ENCODE measurements around the gene CFAP157. TPM values are rescaled to one million over a fixed set of nuclear protein-coding genes. Genes with fewer than 3 reads are reported as not detected.

Gene CFAP157
- total RNA-seq, 1 donor from 2014 or later, result 1.3 TPM

- H3K36me3 Mint-ChIP-seq (ENCODE audit: insufficient read depth), result no peaks in the 10 kb centered on the region
- no peaks in the 10 kb centered on the region for H3K9me3 Mint-ChIP-seq (ENCODE audit: low read depth)
- no peaks in the 10 kb centered on the region for H3K27me3 Mint-ChIP-seq
- H3K27ac Mint-ChIP-seq, result no peak overlapping the region
- H3K4me3 Mint-ChIP-seq (ENCODE audit: low read depth), result no peak overlapping the region
- DNase-seq (ENCODE audit: low spot score, unreplicated experiment), result no peak
- H3K4me1 Mint-ChIP-seq (ENCODE audit: low read depth), result no peaks in the 10 kb centered on the region
- TF ChIP-seq, protein P1, sequence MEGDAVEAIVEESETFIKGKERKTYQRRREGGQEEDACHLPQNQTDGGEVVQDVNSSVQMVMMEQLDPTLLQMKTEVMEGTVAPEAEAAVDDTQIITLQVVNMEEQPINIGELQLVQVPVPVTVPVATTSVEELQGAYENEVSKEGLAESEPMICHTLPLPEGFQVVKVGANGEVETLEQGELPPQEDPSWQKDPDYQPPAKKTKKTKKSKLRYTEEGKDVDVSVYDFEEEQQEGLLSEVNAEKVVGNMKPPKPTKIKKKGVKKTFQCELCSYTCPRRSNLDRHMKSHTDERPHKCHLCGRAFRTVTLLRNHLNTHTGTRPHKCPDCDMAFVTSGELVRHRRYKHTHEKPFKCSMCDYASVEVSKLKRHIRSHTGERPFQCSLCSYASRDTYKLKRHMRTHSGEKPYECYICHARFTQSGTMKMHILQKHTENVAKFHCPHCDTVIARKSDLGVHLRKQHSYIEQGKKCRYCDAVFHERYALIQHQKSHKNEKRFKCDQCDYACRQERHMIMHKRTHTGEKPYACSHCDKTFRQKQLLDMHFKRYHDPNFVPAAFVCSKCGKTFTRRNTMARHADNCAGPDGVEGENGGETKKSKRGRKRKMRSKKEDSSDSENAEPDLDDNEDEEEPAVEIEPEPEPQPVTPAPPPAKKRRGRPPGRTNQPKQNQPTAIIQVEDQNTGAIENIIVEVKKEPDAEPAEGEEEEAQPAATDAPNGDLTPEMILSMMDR (IDR thresholded peaks at IDR 0.05; ENCODE audit: unreplicated experiment), result no peak
These were observed 22.2 kb upstream of the CFAP157 start for GRCh38 chr9:127684576-127684975.

DNA sequence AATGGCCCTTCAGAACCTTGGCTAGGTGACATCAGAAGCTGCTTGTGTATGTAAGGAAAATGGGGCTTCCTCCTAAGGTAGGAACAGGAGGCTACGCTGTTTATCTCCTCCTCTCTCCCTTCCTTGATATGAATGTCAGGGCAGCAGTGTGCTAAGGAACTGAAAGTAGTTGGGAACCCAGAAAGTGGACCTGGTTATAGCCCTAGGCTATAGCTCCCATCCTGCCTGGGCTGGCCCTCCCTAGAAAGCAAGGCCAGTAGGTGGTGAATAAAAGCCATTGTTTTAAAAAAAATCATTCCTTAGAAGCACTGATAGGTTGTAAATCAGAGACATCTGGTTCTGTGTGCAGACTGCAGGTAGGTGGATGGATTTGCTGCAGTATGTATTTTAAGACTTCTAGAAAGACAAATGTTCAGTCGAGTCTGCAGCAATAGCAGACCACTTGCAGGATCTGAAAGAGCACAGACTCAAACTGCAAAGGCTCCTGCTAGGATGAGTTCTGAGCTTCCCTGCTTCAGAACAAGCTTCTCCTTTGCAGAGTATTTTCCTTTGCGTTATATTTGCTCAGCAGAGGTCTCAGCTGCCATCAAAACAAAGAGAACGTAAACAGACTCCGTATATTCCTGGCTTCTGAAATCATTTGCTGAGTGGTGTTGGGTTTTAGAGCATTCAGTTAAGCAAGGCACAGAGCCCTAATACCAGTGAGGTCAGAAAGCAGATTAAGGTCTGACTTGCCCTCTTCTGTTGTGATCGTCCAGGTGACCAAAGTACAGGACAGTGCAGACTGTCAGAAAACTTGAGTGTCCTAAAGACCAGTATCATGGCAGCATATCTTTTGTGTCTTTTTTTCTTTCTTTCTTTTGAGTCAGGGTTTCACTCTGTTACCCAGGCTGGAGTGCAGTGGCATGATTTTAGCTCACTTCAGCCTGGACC, 20.1 kb upstream of the CFAP157 start:
- TF ChIP-seq, protein P1 (IDR thresholded peaks at IDR 0.05; ENCODE audit: unreplicated experiment), result no peak
- no peaks in the 10 kb centered on the region for H3K4me1 Mint-ChIP-seq (ENCODE audit: low read depth)
- no peaks in the 10 kb centered on the region for H3K9me3 Mint-ChIP-seq (ENCODE audit: low read depth)
- no peak for DNase-seq (ENCODE audit: low spot score, unreplicated experiment)
- peaks cover 2% of the 10 kb centered on the region for H3K36me3 Mint-ChIP-seq (ENCODE audit: insufficient read depth)
- no peak overlapping the region for H3K4me3 Mint-ChIP-seq (ENCODE audit: low read depth)
- no peak overlapping the region for H3K27ac Mint-ChIP-seq
- no peaks in the 10 kb centered on the region for H3K27me3 Mint-ChIP-seq

DNA sequence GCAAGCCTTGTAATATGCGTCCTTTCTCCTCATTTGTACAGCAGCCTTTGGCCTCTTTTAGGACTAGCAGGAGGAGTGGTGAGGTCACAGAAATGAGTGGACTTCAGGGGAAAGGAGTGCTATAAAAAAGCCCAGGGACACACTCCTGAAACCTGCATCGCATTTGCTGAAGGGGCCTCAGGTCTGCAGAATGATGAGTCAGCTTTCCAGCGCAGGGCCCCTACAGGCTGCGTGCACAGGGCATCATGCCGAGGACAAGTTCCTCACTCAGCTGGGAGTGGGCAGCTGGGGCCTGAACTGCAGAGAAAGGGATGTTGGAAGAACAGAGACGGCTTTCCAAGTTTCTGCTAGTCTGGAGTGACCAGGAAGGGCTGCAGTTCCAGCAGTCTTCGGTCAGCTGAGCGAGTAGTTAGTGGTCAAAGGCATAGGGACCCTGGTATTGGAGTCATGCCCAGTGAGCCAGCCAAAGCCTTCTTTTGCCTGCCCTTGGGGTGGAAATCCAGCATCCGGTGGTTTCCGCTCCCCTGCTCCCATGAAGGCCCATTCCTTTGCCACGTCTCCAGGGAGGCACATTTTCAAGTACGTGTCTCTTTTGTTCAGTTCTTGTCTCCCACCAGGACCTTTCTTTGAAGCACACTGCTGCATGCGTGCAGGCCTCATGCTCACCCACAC, 17.3 kb upstream of the CFAP157 start:
- no peak for DNase-seq (ENCODE audit: low spot score, unreplicated experiment)
- Mint-ChIP-seq H3K4me1 (ENCODE audit: low read depth) (no peaks in the 10 kb centered on the region), H3K9me3 (ENCODE audit: low read depth) (no peaks in the 10 kb centered on the region), H3K27ac (no peak overlapping the region), H3K4me3 (ENCODE audit: low read depth) (no peak overlapping the region), H3K27me3 (no peaks in the 10 kb centered on the region), H3K36me3 (ENCODE audit: insufficient read depth) (peaks cover 2% of the 10 kb centered on the region)
- TF ChIP-seq, protein P1 (IDR thresholded peaks at IDR 0.05; ENCODE audit: unreplicated experiment), result no peak

DNA sequence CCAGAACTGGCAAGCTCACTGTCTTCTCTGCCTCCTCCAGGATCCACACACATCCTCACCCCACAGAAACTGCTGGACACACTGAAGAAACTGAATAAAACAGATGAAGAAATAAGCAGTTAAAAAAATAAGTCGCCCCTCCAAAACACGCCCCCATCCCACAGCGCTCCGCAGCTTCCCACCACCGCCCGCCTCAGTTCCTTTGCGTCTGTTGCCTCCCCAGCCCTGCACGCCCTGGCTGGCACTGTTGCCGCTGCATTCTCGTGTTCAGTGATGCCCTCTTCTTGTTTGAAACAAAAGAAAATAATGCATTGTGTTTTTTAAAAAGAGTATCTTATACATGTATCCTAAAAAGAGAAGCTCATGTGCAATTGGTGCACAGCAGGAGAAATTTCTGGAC, 16.1 kb upstream of the CFAP157 start:
- no peaks in the 10 kb centered on the region for H3K27me3 Mint-ChIP-seq
- H3K9me3 Mint-ChIP-seq (ENCODE audit: low read depth), result no peaks in the 10 kb centered on the region
- no peak overlapping the region for H3K4me3 Mint-ChIP-seq (ENCODE audit: low read depth)
- H3K4me1 Mint-ChIP-seq (ENCODE audit: low read depth), result peaks cover 3% of the 10 kb centered on the region
- no peak overlapping the region for H3K27ac Mint-ChIP-seq
- peaks cover 2% of the 10 kb centered on the region for H3K36me3 Mint-ChIP-seq (ENCODE audit: insufficient read depth)
- TF ChIP-seq, protein P1 (IDR thresholded peaks at IDR 0.05; ENCODE audit: unreplicated experiment), result no peak
- DNase-seq (ENCODE audit: low spot score, unreplicated experiment), result no peak

GRCh38 chr9:127692071-127692470, 14.7 kb upstream of the CFAP157 start:
- no peak for DNase-seq (ENCODE audit: low spot score, unreplicated experiment)
- no peak overlapping the region for H3K4me3 Mint-ChIP-seq (ENCODE audit: low read depth)
- H3K9me3 Mint-ChIP-seq (ENCODE audit: low read depth), result no peaks in the 10 kb centered on the region
- H3K4me1 Mint-ChIP-seq (ENCODE audit: low read depth), result peaks cover 3% of the 10 kb centered on the region
- no peaks in the 10 kb centered on the region for H3K27me3 Mint-ChIP-seq
- peaks cover 2% of the 10 kb centered on the region for H3K36me3 Mint-ChIP-seq (ENCODE audit: insufficient read depth)
- H3K27ac Mint-ChIP-seq, result no peak overlapping the region
- TF ChIP-seq, protein P1 (IDR thresholded peaks at IDR 0.05; ENCODE audit: unreplicated experiment), result no peak

Measured in progenitor cell of endocrine pancreas (in vitro differentiated cells).